Mesothelial cell of epicardium (in vitro differentiated cells): ENCODE measurements around the gene DNAAF5. TPM values are rescaled to one million over a fixed set of nuclear protein-coding genes. Genes with fewer than 3 reads are reported as not detected.

Experiments
- DNase-seq, 2 experiments: peaks; one replicate each; pipeline ENCODE4 v3.0.0; 2021; ENCODE audit warnings: low spot score in 2 of 2; ENCODE audit not compliant: unreplicated experiment in 2 of 2
- H3K27ac Mint-ChIP-seq: 2 replicates; pipeline ENCODE4 v1.8.0; 2021; ENCODE audit warnings: mixed read lengths
- H3K27me3 Mint-ChIP-seq: 2 replicates; pipeline ENCODE4 v1.8.0; 2021; ENCODE audit warnings: low read depth, mixed read lengths
- H3K36me3 Mint-ChIP-seq: 2 replicates; pipeline ENCODE4 v1.8.0; 2021; ENCODE audit warnings: mixed read lengths
- H3K4me1 Mint-ChIP-seq: 2 replicates; pipeline ENCODE4 v1.8.0; 2021; ENCODE audit warnings: mixed read lengths
- H3K4me3 Mint-ChIP-seq: 2 replicates; pipeline ENCODE4 v1.8.0; 2021; ENCODE audit warnings: mild to moderate bottlenecking, moderate library complexity, mixed read lengths
- H3K9me3 Mint-ChIP-seq: 2 replicates; pipeline ENCODE4 v1.8.0; 2021; ENCODE audit warnings: mixed read lengths
- CTCF ChIP-seq: fragments of 200-600 bp; sonication (generic); IDR thresholded peaks from one replicate; pipeline ENCODE4 v1.5.0; 2021; ENCODE audit warnings: antibody characterized with exemption; ENCODE audit not compliant: unreplicated experiment
- total RNA-seq: library from RNA; stranded (reverse); gene quantifications from 3 replicates; pipeline ENCODE4 v1.2.1, GENCODE V29; 2021

The DNAAF5 gene
- total RNA-seq, 1 donor from 2014 or later = 39.0 TPM

DNA sequence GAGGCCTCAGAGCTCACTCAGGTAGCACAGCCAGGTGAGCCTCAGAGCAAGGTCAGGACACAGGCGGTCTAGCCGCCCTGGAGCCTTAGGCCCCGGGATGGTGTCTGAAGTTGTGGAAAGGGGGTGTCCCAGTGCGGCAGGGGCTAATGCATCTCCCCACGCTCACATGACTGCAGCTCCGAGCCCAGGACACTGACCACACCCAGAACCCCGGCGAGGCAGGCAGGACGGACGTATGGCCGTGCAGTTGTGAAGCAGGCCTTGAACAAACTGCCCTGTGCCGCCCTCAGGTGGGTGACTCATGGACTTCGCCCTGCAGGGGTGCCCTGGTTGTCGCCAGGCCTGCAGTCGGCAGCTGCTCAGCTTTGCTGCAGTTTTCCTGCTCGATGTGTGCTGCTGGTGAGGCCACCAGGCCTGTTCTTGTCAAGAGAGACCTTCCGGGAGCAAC lies 5.6 kb downstream of the DNAAF5 start:
- Mint-ChIP-seq H3K27ac (no peak overlapping the region), H3K4me1 (peaks cover 8% of the 10 kb centered on the region), H3K36me3 (peaks cover 11% of the 10 kb centered on the region), H3K27me3 (no peaks in the 10 kb centered on the region), H3K9me3 (no peaks in the 10 kb centered on the region), H3K4me3 (no peak overlapping the region)
- no peak for DNase-seq
- TF ChIP-seq CTCF = no peak

- H3K27ac Mint-ChIP-seq = no peak overlapping the region
- no peaks in the 10 kb centered on the region for H3K9me3 Mint-ChIP-seq
- TF ChIP-seq CTCF = no peak
- H3K4me3 Mint-ChIP-seq = no peak overlapping the region
- no peaks in the 10 kb centered on the region for H3K27me3 Mint-ChIP-seq
- H3K36me3 Mint-ChIP-seq = peaks cover 13% of the 10 kb centered on the region
- DNase-seq = no peak
- H3K4me1 Mint-ChIP-seq = peaks cover 8% of the 10 kb centered on the region
These were observed 6.1 kb downstream of the DNAAF5 start for GRCh38 chr7:732556-732955.

DNA sequence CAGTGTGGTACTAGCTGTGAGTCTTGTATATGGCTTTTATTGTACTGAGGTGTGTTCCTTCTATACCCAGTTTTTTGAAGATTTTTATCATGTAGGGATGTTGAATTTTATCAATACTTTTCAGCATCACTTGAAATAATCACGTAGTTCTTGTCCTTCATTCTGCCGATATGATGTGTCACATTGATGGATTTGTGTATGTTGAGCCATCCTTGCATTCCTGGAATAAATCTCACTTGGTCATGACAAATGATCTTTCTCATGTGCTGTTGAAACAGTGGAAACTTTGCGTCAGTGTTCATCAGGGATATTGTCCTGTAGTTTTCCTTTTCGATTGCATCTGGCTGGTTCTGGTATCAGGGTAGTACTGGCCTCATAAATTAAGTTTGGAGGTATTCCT lies 7.7 kb downstream of the DNAAF5 start:
- Mint-ChIP-seq H3K4me1 (peaks cover 4% of the 10 kb centered on the region), H3K36me3 (peaks cover 13% of the 10 kb centered on the region), H3K4me3 (no peak overlapping the region), H3K27ac (no peak overlapping the region), H3K27me3 (no peaks in the 10 kb centered on the region), H3K9me3 (no peaks in the 10 kb centered on the region)
- DNase-seq = no peak
- TF ChIP-seq CTCF = no peak

DNA sequence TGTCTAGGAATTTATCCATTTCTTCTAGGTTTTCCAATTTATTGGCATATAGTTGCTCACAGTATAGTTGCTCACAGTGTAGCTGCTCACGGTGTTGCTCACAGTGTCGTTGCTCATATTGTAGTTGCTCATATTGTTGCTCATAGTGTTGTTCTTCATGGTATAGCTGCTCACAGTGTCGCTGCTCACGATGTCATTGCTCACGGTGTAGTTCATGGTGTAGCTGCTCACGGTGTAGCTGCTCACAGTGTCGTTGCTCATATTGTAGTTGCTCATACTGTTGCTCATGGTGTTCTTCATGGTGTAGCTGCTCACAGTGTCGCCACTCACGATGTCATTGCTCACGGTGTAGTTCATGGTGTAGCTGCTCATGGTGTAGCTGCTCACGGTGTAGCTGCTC lies 8.3 kb downstream of the DNAAF5 start:
- no peaks in the 10 kb centered on the region for H3K9me3 Mint-ChIP-seq
- no peaks in the 10 kb centered on the region for H3K27me3 Mint-ChIP-seq
- DNase-seq = no peak
- TF ChIP-seq CTCF = no peak
- H3K36me3 Mint-ChIP-seq = peaks cover 13% of the 10 kb centered on the region
- no peak overlapping the region for H3K4me3 Mint-ChIP-seq
- H3K4me1 Mint-ChIP-seq = peaks cover 4% of the 10 kb centered on the region
- no peak overlapping the region for H3K27ac Mint-ChIP-seq

- Mint-ChIP-seq H3K36me3 (peaks cover 15% of the 10 kb centered on the region), H3K4me3 (no peak overlapping the region), H3K4me1 (peaks cover 4% of the 10 kb centered on the region), H3K27me3 (no peaks in the 10 kb centered on the region), H3K27ac (no peak overlapping the region), H3K9me3 (no peaks in the 10 kb centered on the region)
- TF ChIP-seq CTCF = no peak
- DNase-seq = no peak
These were observed 11.7 kb downstream of the DNAAF5 start for GRCh38 chr7:738241-738640.
